H1 (cell line): ENCODE measurements around the gene UBASH3A. TPM values are rescaled to one million over a fixed set of nuclear protein-coding genes. Genes with fewer than 3 reads are reported as not detected.

Experiments used
- CTCF ChIA-PET: fragments of 300-600 bp; sonication (Branson Sonifier 250); formaldehyde crosslinking; loops from one replicate; lab custom pipeline; 2021; ENCODE audit not compliant: partially characterized antibody; lab: Charles Lee
- POLR2A ChIA-PET: fragments of 300-600 bp; sonication (Branson Sonifier 250); formaldehyde crosslinking; loops from one replicate; lab custom pipeline; 2021; ENCODE audit warnings: inconsistent platforms; ENCODE audit not compliant: partially characterized antibody; lab: Charles Lee
- DNase-seq, 2 experiments: peaks; one replicate each; pipeline versions ENCODE4 v3.0.0 to v3.0.0-alpha.2; 2010 to 2022; ENCODE audit warnings: low spot score in 2 of 2, low read depth in 1 of 2, mixed read lengths in 1 of 2
- FAIRE-seq: peaks from 2 replicates; lab custom pipeline; 2011; peaks lifted over from hg19 to GRCh38; lab: Jason Lieb, UNC
- H2AFZ ChIP-seq: 2 replicates; pipeline ENCODE4 v1.8.1; 2012; ENCODE audit warnings: low read length, inconsistent platforms
- H2AK5ac ChIP-seq: 2 replicates; pipeline ENCODE4 v1.6.1; 2013; ENCODE audit warnings: low read depth, low read length
- H2BK120ac ChIP-seq: replicated peaks from 2 replicates; pipeline ENCODE3; 2013; ENCODE audit warnings: low read depth, low read length, inconsistent platforms
- H2BK12ac ChIP-seq: 2 replicates; pipeline ENCODE4 v1.6.1; 2013; ENCODE audit warnings: low read depth, low read length
- H2BK15ac ChIP-seq: 2 replicates; pipeline ENCODE4 v1.6.1; 2013; ENCODE audit warnings: low read length
- H2BK20ac ChIP-seq: 2 replicates; pipeline ENCODE4 v1.6.1; 2013; ENCODE audit warnings: low read length
- H2BK5ac ChIP-seq: 2 replicates; pipeline ENCODE4 v1.6.1; 2013; ENCODE audit warnings: low read depth, low read length
- H3K14ac ChIP-seq: 2 replicates; pipeline ENCODE4 v1.6.1; 2013; ENCODE audit warnings: inconsistent platforms; ENCODE audit not compliant: insufficient read length
- H3K18ac ChIP-seq: 2 replicates; pipeline ENCODE4 v1.6.1; 2013; ENCODE audit warnings: low read length; ENCODE audit errors: extremely low read depth
- H3K23ac ChIP-seq: 2 replicates; pipeline ENCODE4 v1.6.1; 2013; ENCODE audit warnings: inconsistent platforms; ENCODE audit not compliant: insufficient read length
- H3K23me2 ChIP-seq: 2 replicates; pipeline ENCODE4 v1.6.1; 2013; ENCODE audit warnings: low read depth, low read length
- H3K27ac ChIP-seq: 2 replicates; pipeline ENCODE4 v1.6.1; 2011; ENCODE audit warnings: low read depth, low read length, inconsistent platforms
- H3K27me3 ChIP-seq, 4 experiments: replicated peaks in 1 of 4; 1 replicate in 1 of 4; 2 replicates in 3 of 4; pipeline versions ENCODE4 v1.6.1 to v1.8.1; 2011 to 2013; ENCODE audit warnings: low read length in 3 of 4, mild to moderate bottlenecking in 3 of 4, inconsistent platforms in 2 of 4, mixed read lengths in 2 of 4, moderate library complexity in 1 of 4; ENCODE audit not compliant: control insufficient read depth in 3 of 4, insufficient read depth in 3 of 4; ENCODE audit errors: extremely low read depth in 1 of 4
- H3K36me3 ChIP-seq, 4 experiments: 2 replicates each; pipeline versions ENCODE4 v1.6.1 to v1.8.1; 2011 to 2013; ENCODE audit warnings: mild to moderate bottlenecking in 4 of 4, low read length in 3 of 4, moderate library complexity in 2 of 4, control low read depth in 1 of 4, inconsistent platforms in 1 of 4; ENCODE audit not compliant: insufficient read depth in 4 of 4, control insufficient read depth in 2 of 4
- H3K4ac ChIP-seq: replicated peaks from 2 replicates; pipeline ENCODE3; 2013; ENCODE audit warnings: low read length, low read depth, mixed read lengths, inconsistent platforms; ENCODE audit not compliant: insufficient read length
- H3K4me1 ChIP-seq, 4 experiments: replicated peaks in 1 of 4; 1 replicate in 1 of 4; 2 replicates in 3 of 4; pipeline versions ENCODE4 v1.6.1 to v1.8.1; 2011 to 2013; ENCODE audit warnings: low read length in 3 of 4, inconsistent platforms in 2 of 4, mixed read lengths in 1 of 4; ENCODE audit not compliant: insufficient read depth in 4 of 4, control insufficient read depth in 3 of 4
- H3K4me2 ChIP-seq, 2 experiments: 2 replicates each; pipeline versions ENCODE4 v1.6.1 to v1.8.1; 2011 to 2013; ENCODE audit warnings: low read depth in 2 of 2, low read length in 2 of 2, control low read depth in 1 of 2, inconsistent platforms in 1 of 2, mild to moderate bottlenecking in 1 of 2; ENCODE audit not compliant: insufficient read depth in 1 of 2
- H3K4me3 ChIP-seq, 4 experiments: fragments of 200-600, 300-600 bp in 1 of 4; sonication (generic), shearing (Covaris generic), sonication (Bioruptor Twin) in 1 of 4; 2 replicates each; pipeline versions ENCODE4 v1.5.1 to v1.8.1; 2011 to 2016; ENCODE audit warnings: low read length in 4 of 4, low read depth in 3 of 4, control low read depth in 2 of 4, inconsistent platforms in 2 of 4, mild to moderate bottlenecking in 2 of 4, mixed read lengths in 1 of 4, moderate library complexity in 1 of 4; ENCODE audit not compliant: insufficient read depth in 2 of 4; ENCODE audit errors: extremely low read depth in 1 of 4
- H3K56ac ChIP-seq: replicated peaks from 2 replicates; pipeline ENCODE3; 2013; ENCODE audit warnings: low read depth, mild to moderate bottlenecking, mixed read lengths, low read length, inconsistent platforms; ENCODE audit not compliant: insufficient read length
- H3K79me1 ChIP-seq: 2 replicates; pipeline ENCODE4 v1.6.1; 2013; ENCODE audit warnings: low read depth, low read length, control low read depth
- H3K79me2 ChIP-seq, 2 experiments: 2 replicates each; pipeline versions ENCODE4 v1.6.1 to v1.8.1; 2012 to 2013; ENCODE audit warnings: low read length in 2 of 2, mild to moderate bottlenecking in 2 of 2, inconsistent platforms in 1 of 2; ENCODE audit not compliant: insufficient read depth in 2 of 2, control insufficient read depth in 1 of 2
- H3K9ac ChIP-seq, 4 experiments: replicated peaks in 1 of 4; 1 replicate in 1 of 4; 2 replicates in 3 of 4; pipeline versions ENCODE4 v1.6.1 to v1.8.1; 2011 to 2013; ENCODE audit warnings: low read depth in 3 of 4, low read length in 3 of 4, control low read depth in 2 of 4, mild to moderate bottlenecking in 2 of 4, moderate library complexity in 2 of 4, inconsistent platforms in 1 of 4; ENCODE audit errors: extremely low read depth in 1 of 4
- H3K9me3 ChIP-seq, 2 experiments: 2 replicates each; pipeline versions ENCODE4 v1.6.1 to v1.8.1; 2012 to 2013; ENCODE audit warnings: mild to moderate bottlenecking in 2 of 2, moderate library complexity in 2 of 2, control low read depth in 1 of 2, inconsistent platforms in 1 of 2, low read depth in 1 of 2, low read length in 1 of 2, mixed read lengths in 1 of 2; ENCODE audit not compliant: insufficient read depth in 2 of 2
- H4K20me1 ChIP-seq, 2 experiments: replicated peaks in 1 of 2; 2 replicates each; pipeline versions ENCODE3 to v1.8.1; 2011 to 2013; ENCODE audit warnings: inconsistent platforms in 2 of 2, low read length in 2 of 2, mild to moderate bottlenecking in 1 of 2; ENCODE audit not compliant: insufficient read depth in 2 of 2, control insufficient read depth in 1 of 2
- H4K5ac ChIP-seq: 2 replicates; pipeline ENCODE4 v1.6.1; 2013; ENCODE audit warnings: low read length, low read depth, mixed read lengths, inconsistent platforms; ENCODE audit not compliant: insufficient read length
- H4K8ac ChIP-seq: 2 replicates; pipeline ENCODE4 v1.8.0; 2013; ENCODE audit warnings: mild to moderate bottlenecking, moderate library complexity, low read length, inconsistent platforms; ENCODE audit not compliant: insufficient read depth; ENCODE audit errors: extremely low read depth
- H4K91ac ChIP-seq: replicated peaks from 2 replicates; pipeline ENCODE3; 2013; ENCODE audit warnings: low read length, mixed read lengths, inconsistent platforms; ENCODE audit not compliant: insufficient read length
- SP4 ChIP-seq: IDR thresholded peaks from 2 replicates; pipeline ENCODE4 v1.6.1; 2012; ENCODE audit warnings: low read length, inconsistent platforms
- polyA plus RNA-seq, 7 experiments: library from polyadenylated mRNA; depleted of rRNA in 3 of 7; stranded (reverse) in 5 of 7; unstranded in 2 of 7; fragments of >200 nt in 5 of 7; fragments of 200-250 nt in 2 of 7; gene quantifications; 1 replicate in 5 of 7; 2 replicates in 1 of 7; 4 replicates in 1 of 7; pipeline versions ENCODE4 v1.2.1 to v1.2.3, GENCODE V29; 2011 to 2013; ENCODE audit warnings: missing spikeins in 2 of 7, mixed read lengths in 2 of 7
- total RNA-seq: library from RNA; stranded (reverse); fragmentation: NEBNext Ultra II Directional; extraction: Animal tissue kit (Norgen Biotek cat#: 25700); gene quantifications from 2 replicates; pipeline ENCODE4 v1.2.1, GENCODE V29; 2021

The UBASH3A gene
- total and polyA plus RNA-seq, 2 of the 8 experiments (the other 6 are each of a cell fraction or from before 2014, with no cell fraction given), result not detected

GRCh38 chr21:42490720-42491119, 87.0 kb downstream of the UBASH3A start:
- Histone ChIP-seq H3K36me3 (no peaks in the 10 kb centered on the region), H3K23ac (no peak overlapping the region), H2AK5ac (no peak overlapping the region), H3K9me3 (no peaks in the 10 kb centered on the region), H3K14ac (no peak overlapping the region), H3K79me2 (no peaks in the 10 kb centered on the region), H4K20me1 (no peaks in the 10 kb centered on the region), H2BK15ac (no peak overlapping the region), H3K4me3 (no peak overlapping the region), H3K4ac (no peak overlapping the region), H3K23me2 (peaks cover 4% of the 10 kb centered on the region; the same call in 1 of the 2 replicates), H3K79me1 (no peaks in the 10 kb centered on the region), H3K9ac (no peak overlapping the region), H2BK120ac (no peak overlapping the region), H2BK12ac (no peak overlapping the region), H2BK20ac (no peak overlapping the region), H3K4me1 (peaks cover 0 to 3% (median 0%) of the 10 kb centered on the region in 4 experiments; a peak in 2 of 7 replicates), H4K8ac (no peak overlapping the region), H3K18ac (no peak overlapping the region), H2AFZ (no peak overlapping the region), H3K27me3 (peaks cover 0 to 5% (median 4%) of the 10 kb centered on the region in 4 experiments; a peak in 2 of 7 replicates), H4K5ac (no peak overlapping the region), H3K27ac (no peak overlapping the region), H3K56ac (no peak overlapping the region), H3K4me2 (no peak overlapping the region), H2BK5ac (no peak overlapping the region), H4K91ac (no peak overlapping the region)
- POLR2A ChIA-PET, result no interaction called here
- no peak for TF ChIP-seq SP4
- no peak for DNase-seq
- no peak for FAIRE-seq
- CTCF ChIA-PET, result interaction anchor here (1.2 kb wide), 1 partner anchor 23 kb away, joined by 10 read pairs; no protein-coding TSS in a partner anchor
